GM21723 (cell line): Measurements from ENCODE around the gene SYNPO.

Source experiments
- ATAC-seq: cut with Tn5 transposase; IDR thresholded peaks from one replicate; pipeline ENCODE4 v1.9.1; 2021; ENCODE audit warnings: mild to moderate bottlenecking, moderate library complexity; ENCODE audit not compliant: unreplicated experiment

The SYNPO gene

GRCh38 chr5:150640311-150641005 lies at the start of gene SYNPO:
SYNPO (plus strand) TSS chr5:150640660; CDS start chr5:150648276, 7,616 bp downstream.
- no peak for ATAC-seq

DNA sequence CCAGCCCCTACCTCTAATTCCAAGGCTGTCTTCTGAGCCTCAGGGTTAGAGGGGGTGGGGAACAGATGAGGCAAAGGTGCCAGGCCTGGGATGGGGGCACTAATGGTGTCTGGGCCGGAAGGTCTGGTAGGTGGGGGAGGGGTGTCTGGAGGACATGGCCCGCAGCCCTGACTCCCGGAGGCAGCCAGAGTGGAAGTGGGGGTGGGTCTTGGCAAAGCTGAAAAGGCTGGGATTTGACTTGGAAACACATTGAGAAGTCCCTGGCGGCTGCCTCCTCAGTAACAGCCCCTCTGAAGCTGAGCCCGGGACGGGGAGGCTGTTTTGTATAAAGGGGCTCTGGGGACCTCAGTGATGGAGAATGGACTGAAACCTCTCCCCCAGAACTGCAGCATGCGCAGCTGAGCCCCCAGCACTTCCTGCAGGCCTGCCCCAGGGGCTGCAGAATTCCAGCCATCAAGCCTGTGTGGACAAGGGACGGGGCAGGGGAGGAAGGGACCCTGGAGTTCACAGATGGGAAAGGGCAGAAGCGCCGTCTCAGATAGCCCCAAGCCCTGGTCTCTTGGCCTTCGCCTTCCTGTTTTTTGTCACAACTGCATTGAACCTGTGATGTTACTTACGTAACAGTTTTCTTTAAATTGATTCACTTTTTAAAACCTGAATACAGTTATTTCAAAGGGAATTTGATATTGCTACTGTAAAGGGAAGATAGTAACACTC lies 49.3 kb upstream of the SYNPO start:
- no peak for ATAC-seq

DNA sequence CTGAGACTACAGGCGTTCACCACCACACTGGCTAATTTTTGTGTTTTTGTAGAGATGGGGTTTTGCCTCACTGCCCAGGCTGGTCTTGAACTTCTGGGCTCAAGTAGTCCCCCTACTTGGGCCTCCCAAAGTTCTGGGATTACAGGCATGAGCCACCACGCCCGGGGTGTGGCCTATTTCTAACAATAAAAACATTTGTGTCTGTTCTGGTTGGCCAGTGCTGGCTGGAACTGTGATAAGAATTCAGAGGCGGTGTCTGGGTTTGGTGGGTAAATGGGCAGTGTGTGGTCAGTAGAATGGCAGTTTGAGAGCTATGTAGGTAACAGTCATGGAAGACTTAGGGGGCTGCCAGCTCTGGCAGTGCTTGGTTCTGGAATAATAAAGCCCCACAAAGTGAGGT lies 46.9 kb upstream of the SYNPO start:
- no peak for ATAC-seq

GRCh38 chr5:150593996-150594395 lies 46.5 kb upstream of the SYNPO start:
- no peak for ATAC-seq

GRCh38 chr5:150595466-150596031 lies 44.9 kb upstream of the SYNPO start:
- no peak for ATAC-seq

GRCh38 chr5:150596313-150596712 lies 44.1 kb upstream of the SYNPO start:
- no peak for ATAC-seq

DNA sequence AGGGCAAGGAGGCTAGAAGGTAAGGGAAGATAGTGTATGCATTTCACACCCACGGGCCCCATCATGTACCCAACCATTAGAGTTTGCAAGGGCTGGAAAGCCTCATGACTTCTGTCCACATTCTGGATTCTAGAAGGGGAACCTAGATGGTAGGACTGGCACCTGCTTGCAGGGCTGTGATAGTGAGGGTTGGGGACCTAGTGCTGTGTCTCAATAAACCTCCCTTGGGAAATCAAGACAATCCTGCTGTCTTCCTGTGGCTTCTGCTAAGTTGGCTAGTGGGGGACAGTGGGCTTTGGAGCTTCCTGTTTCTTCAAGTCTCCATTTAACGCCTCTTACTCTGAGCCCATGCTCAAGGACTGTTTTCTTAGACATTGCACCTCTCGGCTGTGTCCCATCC lies 43.6 kb upstream of the SYNPO start:
- ATAC-seq, result no peak

- no peak for ATAC-seq
Measured at GRCh38 chr5:150598006-150598405, 42.5 kb upstream of the SYNPO start.

DNA sequence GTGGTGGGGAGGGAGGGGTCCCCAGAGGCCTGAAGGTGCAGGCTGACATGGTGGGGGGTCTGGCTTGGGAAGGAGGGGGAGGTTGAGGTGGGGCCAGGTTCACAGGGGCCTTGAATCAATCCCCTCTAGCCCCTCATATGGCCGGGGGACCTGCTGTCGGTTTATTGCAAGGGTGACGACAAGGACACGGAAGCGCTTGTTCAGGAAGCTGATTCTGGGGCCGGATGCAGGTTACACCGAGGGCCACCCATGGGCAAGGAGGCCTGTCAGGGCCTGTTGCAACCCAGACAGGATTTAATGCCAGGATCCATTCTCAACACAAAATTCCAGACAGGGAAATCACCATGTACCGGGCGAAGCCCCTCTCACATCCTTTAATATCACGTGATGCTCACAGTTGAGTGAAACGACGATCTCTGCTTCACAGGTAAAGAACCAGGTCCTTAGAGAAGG lies 41.6 kb upstream of the SYNPO start:
- no peak for ATAC-seq

DNA sequence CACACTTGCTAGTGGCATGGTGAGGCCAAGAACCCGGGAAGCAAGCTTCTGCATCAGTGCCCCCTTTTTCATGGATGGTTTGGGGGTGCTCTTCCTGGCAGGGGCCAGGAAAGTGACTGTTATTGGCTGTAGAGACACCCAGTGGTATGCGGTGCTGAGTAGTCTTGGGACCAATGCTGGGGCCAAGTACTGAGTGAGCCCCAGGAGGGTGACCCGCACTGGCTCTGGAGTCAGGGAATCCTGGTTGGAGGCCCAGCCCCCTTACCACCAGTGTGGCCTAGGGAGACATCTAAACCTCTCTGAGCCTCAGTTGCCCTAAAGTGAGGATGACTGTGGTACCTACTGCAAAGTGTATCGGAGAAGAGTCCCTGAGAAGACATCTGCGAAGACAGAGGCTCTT lies 41.2 kb upstream of the SYNPO start:
- no peak for ATAC-seq

DNA sequence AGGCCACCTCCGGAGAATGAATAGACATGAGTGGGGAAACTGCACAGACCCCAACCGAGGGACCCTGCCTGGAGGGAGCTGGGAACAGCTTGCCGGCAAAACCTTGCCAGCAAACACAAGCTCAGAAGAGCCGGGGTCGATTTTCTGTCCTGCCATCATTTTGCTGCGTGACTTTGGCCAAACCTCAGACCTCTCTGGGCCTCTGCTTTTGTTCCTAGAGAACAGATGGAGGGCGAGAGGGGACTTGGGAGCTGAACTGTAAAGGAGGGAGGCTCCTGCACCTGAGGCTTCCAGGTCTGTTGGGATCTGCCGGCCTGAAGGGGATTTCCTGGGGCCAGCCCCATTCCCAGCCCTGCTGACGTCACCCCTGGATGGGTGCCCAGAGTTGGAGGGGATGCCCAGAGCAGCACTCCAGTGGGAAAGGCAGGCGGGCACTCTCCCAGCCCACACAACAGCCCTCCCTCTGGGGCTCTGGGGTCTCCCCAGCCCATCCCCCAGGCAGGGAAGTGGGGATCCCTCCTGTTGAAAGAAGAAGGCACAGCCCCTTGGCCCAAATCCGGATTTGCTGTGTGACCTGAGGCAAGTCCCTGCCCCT lies 40.4 kb upstream of the SYNPO start:
- ATAC-seq, result no peak

DNA sequence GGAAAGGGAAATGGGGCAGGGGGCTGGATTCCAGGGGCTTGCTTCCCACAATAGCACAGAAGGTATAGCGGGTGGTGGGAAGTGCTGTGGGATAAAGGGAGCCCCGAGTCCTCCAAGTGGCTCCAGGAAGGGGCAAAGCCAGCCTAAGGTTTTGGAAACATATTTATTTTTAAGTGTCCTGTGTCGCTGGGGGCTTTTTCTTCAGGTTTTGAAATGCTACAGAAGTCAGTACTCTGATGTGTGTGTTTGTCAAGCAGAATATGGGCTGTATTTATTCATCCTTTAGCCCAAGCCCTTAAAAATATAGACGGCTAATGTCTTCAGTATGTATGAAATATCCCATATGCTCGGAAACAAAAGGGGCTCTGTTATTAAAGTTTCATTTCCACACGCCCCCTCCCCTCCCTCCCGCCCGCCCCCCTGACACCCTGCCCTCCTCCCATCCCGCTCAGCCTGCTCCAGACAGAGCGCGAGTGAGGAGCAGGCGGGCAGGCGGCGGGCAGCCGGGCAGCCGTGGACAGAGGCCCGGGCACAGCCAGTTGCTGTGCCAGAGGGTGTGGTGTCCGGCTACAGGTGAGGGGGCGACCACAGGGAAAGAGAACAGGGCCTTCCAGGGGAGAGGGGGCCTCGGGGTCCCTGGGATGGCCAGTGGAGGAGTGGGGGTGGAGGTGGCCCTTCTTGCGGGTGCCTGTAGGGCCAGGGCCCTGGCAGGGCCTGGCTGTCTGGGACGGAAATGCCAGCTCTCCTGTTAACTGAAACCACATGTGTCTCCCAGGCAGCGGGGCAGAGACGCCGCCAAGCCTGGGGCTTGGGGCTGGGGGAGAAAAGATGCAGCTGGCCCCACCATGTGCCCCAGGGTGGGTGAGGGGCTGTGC lies 39.6 kb upstream of the SYNPO start:
- no peak for ATAC-seq

GRCh38 chr5:150601491-150602345 lies 38.7 kb upstream of the SYNPO start:
- no peak for ATAC-seq

DNA sequence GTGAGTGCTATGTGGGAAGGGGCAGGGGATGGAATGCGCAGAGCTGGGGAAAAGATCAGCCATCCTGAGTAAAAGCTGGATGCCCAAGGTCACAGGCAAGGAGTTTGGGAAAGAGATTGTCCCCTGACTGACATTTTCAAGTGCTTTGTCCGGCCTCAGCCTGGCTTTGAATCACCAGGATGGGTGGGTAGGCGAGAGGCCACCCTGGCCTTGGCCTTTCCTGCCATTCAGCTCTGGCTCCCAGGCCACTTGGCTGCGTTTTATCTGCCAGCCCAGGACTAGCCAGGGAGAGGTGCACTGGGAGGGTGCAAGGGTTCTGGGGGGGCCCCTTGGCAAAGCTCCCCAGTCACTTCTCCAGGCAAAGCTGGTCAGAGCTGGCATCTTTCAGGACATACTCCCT lies 37.4 kb upstream of the SYNPO start:
- ATAC-seq, result no peak

GRCh38 chr5:150603491-150603890 lies 37.0 kb upstream of the SYNPO start:
- ATAC-seq, result no peak

GRCh38 chr5:150604010-150604409 lies 36.5 kb upstream of the SYNPO start:
- ATAC-seq, result no peak

DNA sequence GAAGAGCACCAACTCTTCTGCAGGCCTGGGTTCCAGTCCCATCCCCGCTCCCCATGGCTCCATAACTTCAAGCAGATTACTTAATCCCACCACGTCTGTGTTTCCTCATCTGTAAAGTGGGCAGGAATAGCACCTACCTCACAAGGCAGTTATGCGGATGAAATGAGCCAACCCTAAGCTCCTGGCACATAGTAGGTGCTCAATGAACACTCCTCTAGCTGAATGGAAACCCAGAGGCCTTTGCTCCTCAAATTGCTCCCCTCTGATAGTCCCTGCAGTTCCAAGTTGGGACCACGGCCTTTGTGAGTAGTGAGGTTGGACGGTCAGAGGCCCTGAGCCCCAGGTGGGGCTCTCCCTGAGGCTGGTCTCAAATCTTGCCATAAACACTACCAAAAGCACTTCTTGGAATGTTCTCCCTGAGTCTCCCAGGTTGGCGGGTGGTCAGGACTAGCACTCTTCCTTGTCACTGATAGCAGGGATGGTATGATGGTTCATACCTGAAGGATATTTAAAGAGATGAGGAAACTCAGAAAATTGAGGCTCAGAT lies 35.5 kb upstream of the SYNPO start:
- no peak for ATAC-seq

DNA sequence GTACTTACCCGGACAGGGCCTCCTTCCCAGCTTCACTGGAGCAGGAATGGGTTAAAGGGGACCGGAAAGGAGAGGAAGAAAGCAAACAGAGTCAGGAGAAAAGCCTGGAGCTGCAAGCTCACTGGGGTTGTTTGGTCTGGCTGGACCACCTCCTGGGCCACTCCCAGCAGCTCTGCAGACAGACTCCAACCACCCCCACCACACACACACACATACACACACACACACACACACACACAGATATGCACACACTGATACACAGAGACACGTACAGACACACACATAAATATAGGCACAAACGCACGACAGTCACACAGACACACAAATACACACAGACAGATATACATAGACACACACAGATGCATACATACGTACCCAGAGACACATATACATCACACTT lies 34.9 kb upstream of the SYNPO start:
- no peak for ATAC-seq

DNA sequence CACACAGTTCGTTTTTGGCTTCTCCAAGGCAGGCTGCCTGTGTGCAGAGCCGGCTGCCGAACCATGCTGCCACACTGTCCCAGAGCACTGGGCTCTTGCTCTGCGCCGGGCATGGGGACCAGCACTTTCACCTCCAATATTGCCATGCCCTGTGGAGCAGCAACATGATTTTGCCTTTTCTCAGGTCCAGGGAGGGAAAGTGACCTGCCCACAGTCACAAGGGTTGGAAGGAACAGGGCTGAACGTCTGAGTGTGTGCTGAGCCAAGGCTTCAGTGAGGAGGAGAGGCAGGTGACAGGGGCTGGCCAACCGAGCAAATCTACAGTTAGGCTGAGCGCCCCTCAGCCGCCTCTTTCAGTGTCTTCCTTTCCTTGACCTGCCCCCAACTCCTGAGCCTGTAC lies 34.0 kb upstream of the SYNPO start:
- no peak for ATAC-seq

- no peak for ATAC-seq
Measured at GRCh38 chr5:150607105-150607504, 33.4 kb upstream of the SYNPO start.
